HCT116 (cell line): ENCODE results near the gene GFOD2. TPM values are rescaled to one million over a fixed set of nuclear protein-coding genes. Genes with fewer than 3 reads are reported as not detected.

Experiments used
- ATAC-seq: fragments of 200-7000 bp; cut with Tn5 transposase; 2 replicates; pipeline ENCODE4 v1.9.1; 2020; ENCODE audit warnings: mild to moderate bottlenecking, moderate library complexity
- BruUV-seq: library from RNA; stranded (reverse); fragments of 400-500 nt; replicated peaks from 2 replicates; lab custom pipeline; 2021; lab: Mats Ljungman, UMichigan
- CTCF ChIA-PET: fragments of 300-600 bp; sonication (Branson Sonifier 250); formaldehyde crosslinking; loops from one replicate; lab custom pipeline; 2021; ENCODE audit warnings: antibody characterized with exemption; lab: Charles Lee
- POLR2A ChIA-PET: fragments of 300-600, 350-600 bp; sonication (Branson Sonifier 250); formaldehyde crosslinking; loops from one replicate; lab custom pipeline; 2021; ENCODE audit warnings: antibody characterized with exemption; lab: Charles Lee
- RAD21 ChIA-PET, 2 experiments: fragments of 300-600 bp; sonication (Branson Sonifier 250); formaldehyde crosslinking; loops; one replicate each; lab custom pipeline; 2023; ENCODE audit warnings: low total read pairs in 2 of 2; ENCODE audit not compliant: uncharacterized antibody in 2 of 2, unreplicated experiment in 2 of 2, low non-redundant PET in 1 of 2; lab: Charles Lee
- DNase-seq: peaks from one replicate; pipeline ENCODE4 v3.0.0-alpha.2; 2010; ENCODE audit warnings: low read depth, low spot score
- H2AFZ ChIP-seq: fragments of 200-600 bp; shearing (Covaris generic), sonication (generic); 2 replicates; pipeline ENCODE4 v1.6.1; 2017; ENCODE audit warnings: low read depth, mixed run types, mixed read lengths, antibody characterized with exemption, low read length; ENCODE audit not compliant: poor library complexity, severe bottlenecking
- H3K27ac ChIP-seq: 2 replicates; pipeline ENCODE4 v1.5.1; 2012; ENCODE audit warnings: low read depth, low read length
- H3K27me3 ChIP-seq: fragments of 200-600 bp; sonication (generic); 2 replicates; pipeline ENCODE4 v1.6.1; 2016; ENCODE audit warnings: mixed run types, low read length, mixed read lengths; ENCODE audit not compliant: insufficient read depth
- H3K36me3 ChIP-seq, 2 experiments: fragments of 200-500 bp in 1 of 2; fragments of 200-600 bp in 1 of 2; sonication (Bioruptor generic) in 1 of 2; sonication (generic) in 1 of 2; 2 replicates each; pipeline versions ENCODE4 v1.5.1 to v1.6.1; 2014 to 2016; ENCODE audit warnings: low read length in 2 of 2, inconsistent platforms in 1 of 2, mixed read lengths in 1 of 2, mixed run types in 1 of 2; ENCODE audit not compliant: insufficient read depth in 2 of 2, control insufficient read depth in 1 of 2
- H3K4me1 ChIP-seq, 2 experiments: fragments of 200-600 bp in 1 of 2; sonication (generic) in 1 of 2; 2 replicates each; pipeline versions ENCODE4 v1.5.1 to v1.6.1; 2012 to 2017; ENCODE audit warnings: low read length in 2 of 2, inconsistent platforms in 1 of 2, mild to moderate bottlenecking in 1 of 2, mixed read lengths in 1 of 2, mixed run types in 1 of 2, moderate library complexity in 1 of 2; ENCODE audit not compliant: insufficient read depth in 2 of 2, control insufficient read depth in 1 of 2
- H3K4me2 ChIP-seq: fragments of 200-600 bp; sonication (generic); 2 replicates; pipeline ENCODE4 v1.6.1; 2017; ENCODE audit warnings: mixed run types, low read length, mixed read lengths
- H3K4me3 ChIP-seq, 2 experiments: fragments of 200-600 bp in 1 of 2; sonication (generic) in 1 of 2; replicated peaks in 1 of 2; 2 replicates each; pipeline ENCODE4 v1.5.1; 2011 to 2016; ENCODE audit warnings: low read length in 2 of 2, control low read depth in 1 of 2, low read depth in 1 of 2, mild to moderate bottlenecking in 1 of 2, mixed read lengths in 1 of 2, mixed run types in 1 of 2
- H3K79me2 ChIP-seq: fragments of 200-600 bp; sonication (generic); 2 replicates; pipeline ENCODE4 v1.6.1; 2017; ENCODE audit warnings: mild to moderate bottlenecking, mixed run types, low read length, moderate library complexity, mixed read lengths; ENCODE audit not compliant: insufficient read depth
- H3K9ac ChIP-seq: fragments of 200-600 bp; sonication (generic); 2 replicates; pipeline ENCODE4 v1.6.1; 2016; ENCODE audit warnings: low read length, mixed read lengths
- H3K9me2 ChIP-seq: fragments of 200-600 bp; sonication (generic), shearing (Covaris generic); 2 replicates; pipeline ENCODE4 v1.6.1; 2017; ENCODE audit warnings: mixed run types, mild to moderate bottlenecking, moderate library complexity; ENCODE audit not compliant: insufficient read depth
- H3K9me3 ChIP-seq, 2 experiments: fragments of 200-500 bp in 1 of 2; fragments of 200-600 bp in 1 of 2; sonication (Bioruptor generic) in 1 of 2; sonication (generic) in 1 of 2; 2 replicates each; pipeline ENCODE4 v1.6.1; 2014 to 2017; ENCODE audit warnings: low read length in 2 of 2, mixed read lengths in 2 of 2, inconsistent platforms in 1 of 2, low read depth in 1 of 2, mild to moderate bottlenecking in 1 of 2, mixed run types in 1 of 2, moderate library complexity in 1 of 2; ENCODE audit not compliant: control insufficient read depth in 1 of 2, insufficient read depth in 1 of 2
- H4K20me1 ChIP-seq: fragments of 200-600 bp; sonication (generic), shearing (Covaris generic); 2 replicates; pipeline ENCODE4 v1.6.1; 2017; ENCODE audit warnings: mixed run types, mild to moderate bottlenecking, moderate library complexity; ENCODE audit not compliant: insufficient read depth
- CBX3 ChIP-seq: IDR thresholded peaks from 2 replicates; pipeline ENCODE4 v1.6.1; 2012; ENCODE audit warnings: low read depth
- CEBPB ChIP-seq: IDR thresholded peaks from 2 replicates; pipeline ENCODE4 v1.6.1; 2012; ENCODE audit warnings: low read depth
- EGR1 ChIP-seq: IDR thresholded peaks from 2 replicates; pipeline ENCODE4 v1.6.1; 2012; ENCODE audit warnings: low read depth
- ELF1 ChIP-seq: IDR thresholded peaks from 2 replicates; pipeline ENCODE4 v1.6.1; 2012; ENCODE audit warnings: low read depth, borderline replicate concordance
- EZH2 ChIP-seq: fragments of 200-600 bp; sonication (generic); IDR thresholded peaks from 2 replicates; pipeline ENCODE4 v1.6.1; 2017; ENCODE audit warnings: antibody characterized with exemption, mixed run types
- FOSL1 ChIP-seq: IDR thresholded peaks from 2 replicates; pipeline ENCODE4 v1.6.1; 2012; ENCODE audit warnings: low read depth
- POLR2A ChIP-seq: IDR thresholded peaks from 2 replicates; pipeline ENCODE4 v1.7.0; 2011; ENCODE audit warnings: borderline replicate concordance; ENCODE audit not compliant: insufficient read depth, insufficient read length; ENCODE audit errors: extremely low read depth
- POLR2AphosphoS5 ChIP-seq: IDR thresholded peaks from 2 replicates; pipeline ENCODE4 v1.6.1; 2011; ENCODE audit warnings: mild to moderate bottlenecking, low read depth, low read length, moderate library complexity
- RAD21 ChIP-seq: IDR thresholded peaks from 2 replicates; pipeline ENCODE4 v1.6.1; 2012; ENCODE audit warnings: low read depth, mild to moderate bottlenecking
- SIN3A ChIP-seq: IDR thresholded peaks from 2 replicates; pipeline ENCODE4 v1.6.1; 2012; ENCODE audit warnings: low read depth
- SP1 ChIP-seq: IDR thresholded peaks from 2 replicates; pipeline ENCODE4 v1.6.1; 2012; ENCODE audit warnings: low read depth
- SRF ChIP-seq: IDR thresholded peaks from 2 replicates; pipeline ENCODE4 v1.6.1; 2012; ENCODE audit warnings: low read depth
- TCF7L2 ChIP-seq: IDR thresholded peaks from 2 replicates; pipeline ENCODE4 v1.7.0; 2011; ENCODE audit warnings: borderline replicate concordance, inconsistent platforms; ENCODE audit not compliant: insufficient read depth, insufficient read length; ENCODE audit errors: extremely low read depth
- YY1 ChIP-seq: IDR thresholded peaks from 2 replicates; pipeline ENCODE4 v1.6.1; 2011; ENCODE audit warnings: low read length, low read depth, moderate library complexity, mild to moderate bottlenecking; ENCODE audit not compliant: insufficient replicate concordance; ENCODE audit errors: extremely low read depth
- ZFX ChIP-seq: fragments of 450-650 bp; IDR thresholded peaks from 2 replicates; pipeline ENCODE4 v1.6.1; 2017
- ZNF274 ChIP-seq: fragments of 200-500 bp; sonication (Bioruptor generic); IDR thresholded peaks from 2 replicates; pipeline ENCODE4 v1.6.1; 2014; ENCODE audit warnings: mild to moderate bottlenecking, low read depth, low read length, inconsistent platforms
- intact Hi-C: fragments of 100-400 bp; cut with micrococcal nuclease; formaldehyde crosslinking; loops from 2 replicates; pipeline ENCODE4 v1.10.0; 2022
- total RNA-seq: library from RNA; stranded (reverse); gene quantifications from one replicate; pipeline ENCODE4 v1.2.1, GENCODE V29; 2021; ENCODE audit not compliant: unreplicated experiment
- TF ChIP-seq, protein P1 (sequence below): IDR thresholded peaks from 2 replicates; pipeline ENCODE4 v1.6.1; 2012; ENCODE audit warnings: low read depth
- TF ChIP-seq, protein P2 (sequence below), 3 experiments: fragments of 200-600 bp in 1 of 3; sonication (generic) in 1 of 3; IDR thresholded peaks in 2 of 3; conservative IDR thresholded peaks in 1 of 3; 2 replicates each; pipeline ENCODE4 v1.5.1; 2012 to 2017; ENCODE audit warnings: low read depth in 2 of 3, low read length in 2 of 3, antibody characterized with exemption in 1 of 3, borderline replicate concordance in 1 of 3, control low read depth in 1 of 3, mild to moderate bottlenecking in 1 of 3, mixed read lengths in 1 of 3, mixed run types in 1 of 3, moderate library complexity in 1 of 3; ENCODE audit not compliant: insufficient read depth in 1 of 3
- TF ChIP-seq, protein P3 (sequence below): IDR thresholded peaks from 2 replicates; pipeline ENCODE4 v1.6.1; 2012
- TF ChIP-seq, protein P4 (sequence below): IDR thresholded peaks from 2 replicates; pipeline ENCODE4 v1.6.1; 2012

Gene GFOD2
- total RNA-seq, 1 experiment from 2014 or later = 17.4 TPM

DNA sequence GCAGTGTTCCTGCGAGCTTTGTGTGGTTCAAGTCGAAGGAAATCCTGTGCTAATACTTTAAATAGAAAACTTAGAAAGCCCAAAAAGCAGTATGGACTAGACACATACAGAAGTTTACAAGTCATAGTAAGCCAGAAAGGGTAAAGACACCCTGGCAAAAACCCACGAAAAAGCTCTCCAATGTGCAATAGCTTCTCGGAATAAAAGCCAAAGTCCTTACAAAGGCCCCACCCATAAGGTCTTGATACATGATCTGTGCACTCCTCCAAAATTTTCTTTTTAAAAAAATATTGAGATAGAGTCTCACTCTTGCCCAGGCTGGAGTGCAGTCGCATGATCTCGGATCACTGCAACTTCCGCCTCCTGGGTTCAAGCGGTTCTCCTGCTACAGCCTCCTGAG lies 42.2 kb downstream of the GFOD2 start:
- RAD21 ChIA-PET = no interaction called here
- DNase-seq (no peak), ATAC-seq (no peak)
- no peak overlapping the region for H3K4me2 ChIP-seq
- no peaks in the 10 kb centered on the region; a peak in 1 of 4 replicates for H3K36me3 ChIP-seq
- peaks cover 0 to 5% of the 10 kb centered on the region in 2 experiments; a peak in 2 of 4 replicates for H3K4me1 ChIP-seq
- intact Hi-C loops = no loop called here
- no peaks in the 10 kb centered on the region for H3K9me3 ChIP-seq
- no peaks in the 10 kb centered on the region for H3K79me2 ChIP-seq
- no peak for TF ChIP-seq SP1
- TF ChIP-seq SIN3A = no peak
- no peak for TF ChIP-seq EGR1
- no peak for TF ChIP-seq CBX3
- TF ChIP-seq, protein P1, sequence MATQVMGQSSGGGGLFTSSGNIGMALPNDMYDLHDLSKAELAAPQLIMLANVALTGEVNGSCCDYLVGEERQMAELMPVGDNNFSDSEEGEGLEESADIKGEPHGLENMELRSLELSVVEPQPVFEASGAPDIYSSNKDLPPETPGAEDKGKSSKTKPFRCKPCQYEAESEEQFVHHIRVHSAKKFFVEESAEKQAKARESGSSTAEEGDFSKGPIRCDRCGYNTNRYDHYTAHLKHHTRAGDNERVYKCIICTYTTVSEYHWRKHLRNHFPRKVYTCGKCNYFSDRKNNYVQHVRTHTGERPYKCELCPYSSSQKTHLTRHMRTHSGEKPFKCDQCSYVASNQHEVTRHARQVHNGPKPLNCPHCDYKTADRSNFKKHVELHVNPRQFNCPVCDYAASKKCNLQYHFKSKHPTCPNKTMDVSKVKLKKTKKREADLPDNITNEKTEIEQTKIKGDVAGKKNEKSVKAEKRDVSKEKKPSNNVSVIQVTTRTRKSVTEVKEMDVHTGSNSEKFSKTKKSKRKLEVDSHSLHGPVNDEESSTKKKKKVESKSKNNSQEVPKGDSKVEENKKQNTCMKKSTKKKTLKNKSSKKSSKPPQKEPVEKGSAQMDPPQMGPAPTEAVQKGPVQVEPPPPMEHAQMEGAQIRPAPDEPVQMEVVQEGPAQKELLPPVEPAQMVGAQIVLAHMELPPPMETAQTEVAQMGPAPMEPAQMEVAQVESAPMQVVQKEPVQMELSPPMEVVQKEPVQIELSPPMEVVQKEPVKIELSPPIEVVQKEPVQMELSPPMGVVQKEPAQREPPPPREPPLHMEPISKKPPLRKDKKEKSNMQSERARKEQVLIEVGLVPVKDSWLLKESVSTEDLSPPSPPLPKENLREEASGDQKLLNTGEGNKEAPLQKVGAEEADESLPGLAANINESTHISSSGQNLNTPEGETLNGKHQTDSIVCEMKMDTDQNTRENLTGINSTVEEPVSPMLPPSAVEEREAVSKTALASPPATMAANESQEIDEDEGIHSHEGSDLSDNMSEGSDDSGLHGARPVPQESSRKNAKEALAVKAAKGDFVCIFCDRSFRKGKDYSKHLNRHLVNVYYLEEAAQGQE = no peak
- TF ChIP-seq YY1 = no peak
- TF ChIP-seq, protein P2, sequence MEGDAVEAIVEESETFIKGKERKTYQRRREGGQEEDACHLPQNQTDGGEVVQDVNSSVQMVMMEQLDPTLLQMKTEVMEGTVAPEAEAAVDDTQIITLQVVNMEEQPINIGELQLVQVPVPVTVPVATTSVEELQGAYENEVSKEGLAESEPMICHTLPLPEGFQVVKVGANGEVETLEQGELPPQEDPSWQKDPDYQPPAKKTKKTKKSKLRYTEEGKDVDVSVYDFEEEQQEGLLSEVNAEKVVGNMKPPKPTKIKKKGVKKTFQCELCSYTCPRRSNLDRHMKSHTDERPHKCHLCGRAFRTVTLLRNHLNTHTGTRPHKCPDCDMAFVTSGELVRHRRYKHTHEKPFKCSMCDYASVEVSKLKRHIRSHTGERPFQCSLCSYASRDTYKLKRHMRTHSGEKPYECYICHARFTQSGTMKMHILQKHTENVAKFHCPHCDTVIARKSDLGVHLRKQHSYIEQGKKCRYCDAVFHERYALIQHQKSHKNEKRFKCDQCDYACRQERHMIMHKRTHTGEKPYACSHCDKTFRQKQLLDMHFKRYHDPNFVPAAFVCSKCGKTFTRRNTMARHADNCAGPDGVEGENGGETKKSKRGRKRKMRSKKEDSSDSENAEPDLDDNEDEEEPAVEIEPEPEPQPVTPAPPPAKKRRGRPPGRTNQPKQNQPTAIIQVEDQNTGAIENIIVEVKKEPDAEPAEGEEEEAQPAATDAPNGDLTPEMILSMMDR (IDR thresholded peaks at IDR 0.05 in 2 of 3, conservative IDR thresholded peaks at IDR 0.05 in 1 of 3; ENCODE audit: borderline replicate concordance in 1 of 3, insufficient read depth in 1 of 3, low read depth in 2 of 3, low read length in 2 of 3) = no peak
- TF ChIP-seq POLR2A = no peak
- TF ChIP-seq, protein P3, sequence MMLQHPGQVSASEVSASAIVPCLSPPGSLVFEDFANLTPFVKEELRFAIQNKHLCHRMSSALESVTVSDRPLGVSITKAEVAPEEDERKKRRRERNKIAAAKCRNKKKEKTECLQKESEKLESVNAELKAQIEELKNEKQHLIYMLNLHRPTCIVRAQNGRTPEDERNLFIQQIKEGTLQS = no peak
- no peak for TF ChIP-seq ZFX
- TF ChIP-seq ELF1 = no peak
- no peak for TF ChIP-seq RAD21
- TF ChIP-seq TCF7L2 = no peak
- TF ChIP-seq SRF = no peak
- no peak for TF ChIP-seq FOSL1
- TF ChIP-seq ZNF274 = no peak
- TF ChIP-seq, protein P4, sequence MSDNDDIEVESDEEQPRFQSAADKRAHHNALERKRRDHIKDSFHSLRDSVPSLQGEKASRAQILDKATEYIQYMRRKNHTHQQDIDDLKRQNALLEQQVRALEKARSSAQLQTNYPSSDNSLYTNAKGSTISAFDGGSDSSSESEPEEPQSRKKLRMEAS = no peak
- no peak for TF ChIP-seq CEBPB
- TF ChIP-seq EZH2 = no peak
- no peak for TF ChIP-seq POLR2AphosphoS5
- H3K27ac ChIP-seq = no peak overlapping the region
- H3K27me3 ChIP-seq = no peaks in the 10 kb centered on the region
- H2AFZ ChIP-seq = no peak overlapping the region
- H3K4me3 ChIP-seq = no peak overlapping the region
- BruUV-seq = no TSS peak
- CTCF ChIA-PET = interaction anchor here (2.0 kb wide), 1 partner anchor 156 kb away, joined by 5 read pairs; no protein-coding TSS in a partner anchor
- no peaks in the 10 kb centered on the region for H3K9me2 ChIP-seq
- H3K9ac ChIP-seq = no peak overlapping the region
- POLR2A ChIA-PET = no interaction called here
- H4K20me1 ChIP-seq = no peaks in the 10 kb centered on the region
